ENCODE results near the gene ZNF146. TPM values are rescaled to one million over a fixed set of nuclear protein-coding genes. Genes with fewer than 3 reads are reported as not detected.

The ZNF146 gene
- total RNA-seq, 1 donor from 2014 or later: 37.3 TPM

- H3K9me3 ChIP-seq: peaks cover 70% of the 10 kb centered on the region
- no peak overlapping the region for H3K27ac ChIP-seq
- H3K36me3 ChIP-seq: peaks cover 63% of the 10 kb centered on the region
- DNase-seq (no peak), ATAC-seq (no peak)
- no peaks in the 10 kb centered on the region for H3K4me1 ChIP-seq
- H3K27me3 ChIP-seq (ENCODE audit: low read depth): no peaks in the 10 kb centered on the region
- intact Hi-C loops (cut with DNase I): no loop called here
- TF ChIP-seq, protein P1, sequence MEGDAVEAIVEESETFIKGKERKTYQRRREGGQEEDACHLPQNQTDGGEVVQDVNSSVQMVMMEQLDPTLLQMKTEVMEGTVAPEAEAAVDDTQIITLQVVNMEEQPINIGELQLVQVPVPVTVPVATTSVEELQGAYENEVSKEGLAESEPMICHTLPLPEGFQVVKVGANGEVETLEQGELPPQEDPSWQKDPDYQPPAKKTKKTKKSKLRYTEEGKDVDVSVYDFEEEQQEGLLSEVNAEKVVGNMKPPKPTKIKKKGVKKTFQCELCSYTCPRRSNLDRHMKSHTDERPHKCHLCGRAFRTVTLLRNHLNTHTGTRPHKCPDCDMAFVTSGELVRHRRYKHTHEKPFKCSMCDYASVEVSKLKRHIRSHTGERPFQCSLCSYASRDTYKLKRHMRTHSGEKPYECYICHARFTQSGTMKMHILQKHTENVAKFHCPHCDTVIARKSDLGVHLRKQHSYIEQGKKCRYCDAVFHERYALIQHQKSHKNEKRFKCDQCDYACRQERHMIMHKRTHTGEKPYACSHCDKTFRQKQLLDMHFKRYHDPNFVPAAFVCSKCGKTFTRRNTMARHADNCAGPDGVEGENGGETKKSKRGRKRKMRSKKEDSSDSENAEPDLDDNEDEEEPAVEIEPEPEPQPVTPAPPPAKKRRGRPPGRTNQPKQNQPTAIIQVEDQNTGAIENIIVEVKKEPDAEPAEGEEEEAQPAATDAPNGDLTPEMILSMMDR (IDR thresholded peaks at IDR 0.05): no peak
- H3K4me3 ChIP-seq: no peak overlapping the region
These were observed 22.0 kb downstream of the ZNF146 start for GRCh38 chr19:36236946-36237310.

DNA sequence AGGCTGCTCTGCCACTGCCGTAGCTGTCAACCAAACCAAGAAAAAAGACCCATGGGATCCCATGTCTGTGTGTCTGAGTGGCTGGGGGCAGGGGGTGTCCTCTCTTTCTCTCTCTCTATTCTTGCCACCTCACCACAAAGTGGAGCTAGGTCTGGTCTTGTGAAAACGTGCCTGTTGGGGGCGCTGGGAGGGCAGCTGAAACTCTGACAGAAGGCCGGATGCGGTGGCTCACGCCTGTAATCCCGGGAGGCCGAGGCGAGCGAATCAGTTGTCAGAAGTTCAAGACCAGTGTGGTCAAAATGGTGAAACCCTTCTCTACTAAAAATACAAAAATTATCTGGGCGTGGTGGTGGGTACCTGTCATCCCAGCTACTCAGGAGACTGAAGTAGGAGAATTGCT, 29.2 kb downstream of the ZNF146 start:
- H3K36me3 ChIP-seq: peaks cover 3% of the 10 kb centered on the region
- H3K27me3 ChIP-seq (ENCODE audit: low read depth): no peaks in the 10 kb centered on the region
- no peak for DNase-seq
- no peak for ATAC-seq
- peaks cover 34% of the 10 kb centered on the region for H3K9me3 ChIP-seq
- no peaks in the 10 kb centered on the region for H3K4me1 ChIP-seq
- no peak overlapping the region for H3K4me3 ChIP-seq
- H3K27ac ChIP-seq: no peak overlapping the region
- intact Hi-C loops (cut with DNase I): no loop called here
- TF ChIP-seq, protein P1 (IDR thresholded peaks at IDR 0.05): no peak

DNA sequence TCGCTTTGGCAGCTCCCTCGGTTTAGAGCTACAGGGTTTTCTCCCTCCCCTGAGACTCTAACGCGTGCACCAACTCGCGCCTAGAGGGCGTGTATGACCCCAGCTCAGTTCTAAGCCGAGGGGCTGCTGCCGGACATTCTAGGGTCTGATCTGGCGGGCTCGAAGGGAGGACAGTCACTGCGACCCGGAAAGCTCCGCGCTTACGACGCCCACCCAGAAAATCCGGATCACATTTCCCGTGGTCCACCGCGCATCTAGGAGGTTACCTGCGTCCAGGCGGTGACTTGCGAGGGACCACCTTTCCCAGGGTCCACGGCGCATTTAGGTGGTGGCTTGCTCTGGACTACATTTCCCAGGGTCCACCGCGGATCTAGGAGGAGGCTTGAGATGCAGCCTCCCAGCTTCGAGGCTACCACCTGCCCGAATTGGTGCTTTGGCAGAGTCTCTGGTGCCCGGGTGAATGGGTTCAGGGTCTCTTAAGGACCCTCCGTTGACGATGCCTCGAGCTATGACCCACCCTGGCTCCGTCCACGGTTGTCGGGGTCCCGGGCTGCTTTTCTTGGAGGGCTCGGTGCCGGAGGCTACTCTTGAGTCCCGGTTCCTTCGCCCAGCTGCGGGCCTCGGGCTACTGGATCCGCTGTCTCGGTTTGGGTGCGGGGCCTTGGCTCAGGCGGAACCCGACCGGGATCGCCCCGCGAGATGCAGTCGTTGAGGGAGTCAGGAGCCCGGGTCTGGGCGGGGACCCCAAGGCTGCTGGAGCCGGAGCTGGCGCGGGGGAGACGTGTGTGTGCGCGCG, 30.5 kb downstream of the ZNF146 start:
- H3K27ac ChIP-seq: no peak overlapping the region
- peak overlapping the region; percentile 44 for H3K4me3 ChIP-seq
- ATAC-seq (peak; percentile 21 to 34), DNase-seq (no peak)
- intact Hi-C loops (cut with DNase I): no loop called here
- H3K4me1 ChIP-seq: no peaks in the 10 kb centered on the region
- TF ChIP-seq, protein P1 (IDR thresholded peaks at IDR 0.05): no peak
- peaks cover 22% of the 10 kb centered on the region for H3K9me3 ChIP-seq
- no peaks in the 10 kb centered on the region for H3K27me3 ChIP-seq (ENCODE audit: low read depth)
- no peaks in the 10 kb centered on the region for H3K36me3 ChIP-seq

DNA sequence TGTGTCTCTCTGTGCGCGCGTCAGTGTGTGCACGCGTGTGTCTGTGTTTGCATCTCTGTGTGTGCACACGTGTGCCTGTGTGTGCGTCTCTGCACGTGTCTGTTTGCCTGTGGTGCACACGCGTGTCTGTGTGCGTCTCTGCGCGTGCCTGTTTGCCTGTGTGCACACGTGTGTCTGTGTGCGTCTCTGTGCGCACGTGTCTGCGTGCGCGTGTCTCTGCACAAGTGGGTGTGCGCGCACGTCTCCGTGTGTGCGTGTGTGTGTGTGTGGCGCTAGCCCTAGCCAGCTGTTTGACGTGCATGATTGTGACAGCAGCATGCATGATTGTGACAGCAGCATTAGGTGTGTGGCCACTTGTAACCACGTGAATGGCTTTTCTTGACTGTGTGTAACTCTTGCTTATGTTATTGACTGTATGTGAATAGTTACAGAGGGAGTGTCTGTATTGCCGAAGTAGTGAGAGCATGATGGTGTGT, 31.1 kb downstream of the ZNF146 start:
- H3K36me3 ChIP-seq: no peaks in the 10 kb centered on the region
- no peak overlapping the region for H3K27ac ChIP-seq
- peak overlapping the region; percentile 44 for H3K4me3 ChIP-seq
- no peaks in the 10 kb centered on the region for H3K4me1 ChIP-seq
- no peaks in the 10 kb centered on the region for H3K27me3 ChIP-seq (ENCODE audit: low read depth)
- intact Hi-C loops (cut with DNase I): no loop called here
- H3K9me3 ChIP-seq: peaks cover 16% of the 10 kb centered on the region
- ATAC-seq: peak in 1 of 2 donors; percentile 37
- DNase-seq: no peak
- TF ChIP-seq, protein P1 (IDR thresholded peaks at IDR 0.05): no peak

GRCh38 chr19:36252047-36252446, 37.1 kb downstream of the ZNF146 start:
- Histone ChIP-seq H3K36me3 (no peaks in the 10 kb centered on the region), H3K4me1 (no peaks in the 10 kb centered on the region), H3K27ac (no peak overlapping the region), H3K9me3 (no peaks in the 10 kb centered on the region), H3K27me3 (ENCODE audit: low read depth) (no peaks in the 10 kb centered on the region), H3K4me3 (no peak overlapping the region)
- DNase-seq: no peak
- intact Hi-C loops (cut with DNase I): no loop called here
- TF ChIP-seq, protein P1 (IDR thresholded peaks at IDR 0.05): no peak
- no peak for ATAC-seq

All from lower lobe of right lung (tissue), 2 donors.